Esophagus muscularis mucosa (tissue), 3 donors: ENCODE measurements around the gene MAN1C1.

Source experiments
- POLR2A ChIP-seq: fragments of 450-650 bp; IDR thresholded peaks from one replicate; pipeline ENCODE4 v1.6.1; 2017; ENCODE audit warnings: antibody characterized with exemption, moderate library complexity, mild to moderate bottlenecking, low read depth
- TF ChIP-seq, protein P1 (sequence below), 3 experiments: fragments of 200-600 bp in 2 of 3; fragments of 450-650 bp in 1 of 3; sonication (generic) in 2 of 3; IDR thresholded peaks; one replicate each; pipeline ENCODE4 v1.5.1; 2017 to 2019; ENCODE audit warnings: antibody characterized with exemption in 3 of 3, mild to moderate bottlenecking in 2 of 3, moderate library complexity in 1 of 3

DNA sequence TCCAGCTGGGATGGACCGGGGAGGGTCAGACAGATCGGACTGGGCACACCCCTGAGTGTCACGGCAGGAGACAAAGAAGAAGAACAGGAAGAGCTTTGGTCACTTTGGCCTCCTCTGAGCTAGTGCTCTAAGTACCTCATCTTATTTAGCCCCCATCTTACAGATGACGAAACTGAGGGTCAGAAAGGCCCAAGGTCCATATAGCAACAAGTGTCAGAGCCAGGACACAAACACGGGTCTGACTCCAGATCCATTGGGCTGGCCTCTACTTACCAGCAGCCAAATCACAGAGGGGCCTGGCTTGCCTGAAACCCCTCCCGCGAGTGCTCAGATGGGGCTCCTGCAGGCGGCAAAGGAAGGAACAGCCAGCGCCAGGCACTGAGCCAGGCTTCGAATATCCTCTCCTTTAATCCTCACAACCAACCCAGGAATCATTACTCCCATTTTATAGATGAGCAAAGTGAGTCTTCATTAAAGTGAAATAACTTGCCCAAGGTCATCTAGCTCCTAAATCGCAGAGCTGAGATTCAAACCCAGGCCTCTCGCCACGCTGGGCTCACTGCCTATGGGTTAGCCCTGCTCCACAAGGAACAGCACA lies 157.7 kb downstream of the MAN1C1 start:
- TF ChIP-seq, protein P1, sequence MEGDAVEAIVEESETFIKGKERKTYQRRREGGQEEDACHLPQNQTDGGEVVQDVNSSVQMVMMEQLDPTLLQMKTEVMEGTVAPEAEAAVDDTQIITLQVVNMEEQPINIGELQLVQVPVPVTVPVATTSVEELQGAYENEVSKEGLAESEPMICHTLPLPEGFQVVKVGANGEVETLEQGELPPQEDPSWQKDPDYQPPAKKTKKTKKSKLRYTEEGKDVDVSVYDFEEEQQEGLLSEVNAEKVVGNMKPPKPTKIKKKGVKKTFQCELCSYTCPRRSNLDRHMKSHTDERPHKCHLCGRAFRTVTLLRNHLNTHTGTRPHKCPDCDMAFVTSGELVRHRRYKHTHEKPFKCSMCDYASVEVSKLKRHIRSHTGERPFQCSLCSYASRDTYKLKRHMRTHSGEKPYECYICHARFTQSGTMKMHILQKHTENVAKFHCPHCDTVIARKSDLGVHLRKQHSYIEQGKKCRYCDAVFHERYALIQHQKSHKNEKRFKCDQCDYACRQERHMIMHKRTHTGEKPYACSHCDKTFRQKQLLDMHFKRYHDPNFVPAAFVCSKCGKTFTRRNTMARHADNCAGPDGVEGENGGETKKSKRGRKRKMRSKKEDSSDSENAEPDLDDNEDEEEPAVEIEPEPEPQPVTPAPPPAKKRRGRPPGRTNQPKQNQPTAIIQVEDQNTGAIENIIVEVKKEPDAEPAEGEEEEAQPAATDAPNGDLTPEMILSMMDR (IDR thresholded peaks at IDR 0.05) = no peak
- no peak for TF ChIP-seq POLR2A
